MM.1S (cell line): ENCODE results near the gene PSMD11.

Experiments used
- CTCF ChIP-seq: fragments of 300-600 bp; sonication (generic); IDR thresholded peaks from 2 replicates; pipeline ENCODE4 v1.5.1; 2016; ENCODE audit warnings: antibody characterized with exemption, low read length, mixed read lengths
- EZH2 ChIP-seq: fragments of 300-600 bp; sonication (generic); optimal IDR thresholded peaks from 2 replicates; pipeline ENCODE3; 2017; ENCODE audit warnings: low read depth, mild to moderate bottlenecking, antibody characterized with exemption, low read length, mixed read lengths
- EZH2phosphoT487 ChIP-seq: fragments of 300-600 bp; sonication (generic); IDR thresholded peaks from 2 replicates; pipeline ENCODE4 v1.6.1; 2018; ENCODE audit warnings: antibody characterized with exemption, low read length

GRCh38 chr17:32527146-32527545 lies 82.8 kb downstream of the PSMD11 start:
- TF ChIP-seq CTCF = no peak
- no peak for TF ChIP-seq EZH2
- TF ChIP-seq EZH2phosphoT487 = no peak
